SU-DHL-6 (cell line): Measurements from ENCODE around the gene MYCBPAP.
A peak's percentile ranks its signal among the peaks of the same experiment; 100 is the strongest.

Source experiments
- H2AFZ ChIP-seq: fragments of 200-600 bp; sonication (generic); 2 replicates; pipeline ENCODE4 v1.6.1; 2014; ENCODE audit warnings: low read depth, mild to moderate bottlenecking, moderate library complexity, mixed read lengths, antibody characterized with exemption, low read length; ENCODE audit not compliant: severe bottlenecking
- H3F3A ChIP-seq: fragments of 200-600 bp; shearing (Covaris generic); 2 replicates; pipeline ENCODE4 v1.6.0; 2016; ENCODE audit warnings: antibody characterized with exemption, mild to moderate bottlenecking; ENCODE audit not compliant: insufficient read depth
- H3K27ac ChIP-seq: fragments of 200-600 bp; sonication (generic); 2 replicates; pipeline ENCODE4 v1.5.1; 2016; ENCODE audit warnings: low read depth, mild to moderate bottlenecking, low read length, moderate library complexity, mixed read lengths
- H3K27me3 ChIP-seq: fragments of 200-600 bp; sonication (generic), shearing (Covaris generic); 2 replicates; pipeline ENCODE4 v1.6.0; 2014; ENCODE audit warnings: mild to moderate bottlenecking, low read length
- H3K36me3 ChIP-seq: fragments of 200-600 bp; sonication (generic); 2 replicates; pipeline ENCODE4 v1.6.1; 2014; ENCODE audit warnings: mild to moderate bottlenecking, low read length, mixed read lengths
- H3K4me2 ChIP-seq: fragments of 300-600, 200-600 bp; shearing (Covaris generic), sonication (generic); 2 replicates; pipeline ENCODE4 v1.6.0; 2014; ENCODE audit warnings: low read length, low read depth, mild to moderate bottlenecking; ENCODE audit not compliant: poor library complexity, severe bottlenecking
- H3K4me3 ChIP-seq: fragments of 200-600 bp; sonication (generic); 2 replicates; pipeline ENCODE4 v1.5.1; 2014; ENCODE audit warnings: antibody characterized with exemption, low read length, mild to moderate bottlenecking, mixed read lengths; ENCODE audit not compliant: insufficient read depth, poor library complexity, severe bottlenecking
- H3K79me2 ChIP-seq: fragments of 200-600 bp; sonication (generic); 2 replicates; pipeline ENCODE4 v1.6.1; 2014; ENCODE audit warnings: mild to moderate bottlenecking, low read length, moderate library complexity; ENCODE audit not compliant: insufficient read depth
- H3K9ac ChIP-seq: fragments of 200-600 bp; sonication (generic); 2 replicates; pipeline ENCODE4 v1.7.0; 2014; ENCODE audit warnings: mild to moderate bottlenecking, low read length
- H3K9me2 ChIP-seq: fragments of 200-600 bp; sonication (generic); replicated peaks from 2 replicates; pipeline ENCODE4 v1.6.1; 2014; ENCODE audit warnings: low read length; ENCODE audit not compliant: insufficient read depth
- H3K9me3 ChIP-seq: fragments of 200-600 bp; sonication (generic); 2 replicates; pipeline ENCODE4 v1.6.1; 2014; ENCODE audit warnings: low read length, mixed read lengths; ENCODE audit not compliant: insufficient read depth
- H4K20me1 ChIP-seq: fragments of 200-600 bp; sonication (generic); 2 replicates; pipeline ENCODE4 v1.6.1; 2014; ENCODE audit warnings: low read depth, mild to moderate bottlenecking, antibody characterized with exemption, low read length, moderate library complexity, mixed read lengths
- CTCF ChIP-seq: fragments of 200-600 bp; sonication (generic); IDR thresholded peaks from one replicate; pipeline ENCODE4 v1.5.1; 2017; ENCODE audit warnings: antibody characterized with exemption, mild to moderate bottlenecking, low read length, moderate library complexity; ENCODE audit not compliant: insufficient read depth, poor library complexity, severe bottlenecking
- EZH2phosphoT487 ChIP-seq: fragments of 200-600 bp; sonication (generic), shearing (Covaris generic); conservative IDR thresholded peaks from 2 replicates; pipeline ENCODE4 v1.6.1; 2018; ENCODE audit warnings: mild to moderate bottlenecking, antibody characterized with exemption, low read length, moderate library complexity, mixed read lengths

MYCBPAP gene

GRCh38 chr17:50549256-50549941, 41.2 kb downstream of the MYCBPAP start:
- Histone ChIP-seq H4K20me1 (no peaks in the 10 kb centered on the region), H3F3A (no peaks in the 10 kb centered on the region), H3K9ac (no peak overlapping the region), H3K4me3 (no peak overlapping the region), H3K36me3 (no peaks in the 10 kb centered on the region), H3K79me2 (no peaks in the 10 kb centered on the region), H3K27ac (no peak overlapping the region), H3K4me2 (no peak overlapping the region), H3K9me2 (no peaks in the 10 kb centered on the region), H3K9me3 (no peaks in the 10 kb centered on the region), H2AFZ (no peak overlapping the region), H3K27me3 (no peaks in the 10 kb centered on the region)
- TF ChIP-seq CTCF (no peak), EZH2phosphoT487 (no peak)

- Histone ChIP-seq H3K27ac (no peak overlapping the region), H3F3A (no peaks in the 10 kb centered on the region), H3K4me2 (no peak overlapping the region), H3K27me3 (no peaks in the 10 kb centered on the region), H2AFZ (no peak overlapping the region), H3K9me3 (no peaks in the 10 kb centered on the region), H3K4me3 (no peak overlapping the region), H4K20me1 (no peaks in the 10 kb centered on the region), H3K9ac (no peak overlapping the region), H3K79me2 (no peaks in the 10 kb centered on the region), H3K9me2 (no peaks in the 10 kb centered on the region), H3K36me3 (no peaks in the 10 kb centered on the region)
- TF ChIP-seq CTCF (no peak), EZH2phosphoT487 (no peak)
Measured at GRCh38 chr17:50549969-50550368, 41.7 kb downstream of the MYCBPAP start.

GRCh38 chr17:50550661-50551432, 42.6 kb downstream of the MYCBPAP start:
- Histone ChIP-seq H3K4me3 (no peak overlapping the region), H3K9me2 (no peaks in the 10 kb centered on the region), H3K9me3 (no peaks in the 10 kb centered on the region), H3F3A (no peaks in the 10 kb centered on the region), H3K27ac (no peak overlapping the region), H3K79me2 (no peaks in the 10 kb centered on the region), H2AFZ (no peak overlapping the region), H3K9ac (no peak overlapping the region), H3K27me3 (no peaks in the 10 kb centered on the region), H4K20me1 (no peaks in the 10 kb centered on the region), H3K4me2 (no peak overlapping the region), H3K36me3 (no peaks in the 10 kb centered on the region)
- peak; percentile 65 for TF ChIP-seq CTCF
- TF ChIP-seq EZH2phosphoT487: no peak
